Thyroid gland (tissue), 4 donors: Measurements from ENCODE around the gene PLEKHA5.

Source experiments
- CTCF ChIP-seq, 6 experiments: fragments of 200-600 bp in 3 of 6; fragments of 450-650 bp in 3 of 6; sonication (generic) in 3 of 6; IDR thresholded peaks; one replicate each; pipeline ENCODE4 v1.5.1; 2016 to 2019; ENCODE audit warnings: antibody characterized with exemption in 6 of 6, mild to moderate bottlenecking in 2 of 6, inconsistent platforms in 1 of 6, moderate library complexity in 1 of 6
- POLR2A ChIP-seq, 2 donors: fragments of 450-650 bp; IDR thresholded peaks; one replicate each; pipeline ENCODE4 v1.6.1; 2017; ENCODE audit warnings: antibody characterized with exemption in 2 of 2, mild to moderate bottlenecking in 2 of 2, moderate library complexity in 1 of 2

- no peak for TF ChIP-seq CTCF (IDR thresholded peaks at IDR 0.05)
- TF ChIP-seq POLR2A (IDR thresholded peaks at IDR 0.05) = no peak
Observed at GRCh38 chr12:19205120-19205519, 75.6 kb downstream of the PLEKHA5 start.
